ENCODE data around the gene TCP10L. TPM values are rescaled to one million over a fixed set of nuclear protein-coding genes. Genes with fewer than 3 reads are reported as not detected.
A peak's percentile ranks its signal among the peaks of the same experiment; 100 is the strongest.

Gene TCP10L
- total RNA-seq, 1 donor from 2014 or later = not detected

DNA sequence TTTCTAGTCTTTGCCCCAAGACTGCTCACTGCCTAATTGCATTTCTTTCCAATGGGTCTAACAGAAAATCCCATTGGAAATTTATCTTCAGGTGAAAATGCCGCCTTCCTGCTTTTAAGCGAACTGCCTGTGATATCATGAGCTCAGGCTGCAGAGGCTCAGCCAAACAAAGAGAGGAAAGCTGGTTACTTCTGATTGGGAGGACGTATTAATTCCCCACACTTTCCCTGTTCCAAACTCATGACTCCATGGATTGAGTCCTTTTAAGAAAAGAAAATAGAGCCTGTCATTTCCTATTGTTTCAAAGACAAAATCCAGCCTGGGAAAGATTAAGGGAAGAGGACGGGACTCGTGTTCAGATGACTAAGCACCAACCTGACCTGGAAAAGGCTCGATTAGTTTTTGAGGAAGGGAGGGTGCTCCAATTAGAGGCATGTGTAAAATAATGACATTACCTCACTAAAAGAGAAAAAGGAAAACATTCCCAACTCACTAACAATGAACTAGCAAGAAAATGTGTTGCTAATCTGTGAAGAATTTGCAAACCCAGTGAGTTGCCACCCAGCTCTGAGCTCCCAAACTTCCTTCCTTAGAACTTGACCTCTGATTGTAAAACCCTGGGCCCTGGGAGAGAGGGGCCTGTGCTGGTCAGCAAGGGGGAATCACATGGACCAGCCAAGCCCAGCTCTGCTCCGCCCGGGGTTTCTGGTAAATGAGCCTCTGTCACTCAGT lies 61.2 kb downstream of the TCP10L start:
- peak; percentile 99 for DNase-seq (ENCODE audit: low read depth, low spot score)

Other genes starting within 250 kb of the TCP10L start
- 20.0 and 25.8 TPM in 2 replicates for gene URB1, start 192.5 kb downstream of the TCP10L start, total RNA-seq
- 23.6 and 36.3 TPM in 2 replicates for gene EVA1C, start 172.8 kb downstream of the TCP10L start, total RNA-seq
- gene CFAP298, start 26.9 kb upstream of the TCP10L start, total RNA-seq = 36.5 and 44.8 TPM in 2 replicates
- 6.3 and 14.9 TPM in 2 replicates for gene SYNJ1, start 142.5 kb upstream of the TCP10L start, total RNA-seq
- gene PAXBP1, start 186.2 kb upstream of the TCP10L start, total RNA-seq = 20.0 and 25.0 TPM in 2 replicates

Data from pulmonary artery endothelial cell (primary cell).